ENCODE results near the gene TTC29.

- TF ChIP-seq POLR2AphosphoS5 (IDR thresholded peaks at IDR 0.05; ENCODE audit: low read depth, low read length): no peak
- TF ChIP-seq MXI1 (IDR thresholded peaks at IDR 0.05; ENCODE audit: low read depth, low read length): no peak
- TF ChIP-seq, protein P1, sequence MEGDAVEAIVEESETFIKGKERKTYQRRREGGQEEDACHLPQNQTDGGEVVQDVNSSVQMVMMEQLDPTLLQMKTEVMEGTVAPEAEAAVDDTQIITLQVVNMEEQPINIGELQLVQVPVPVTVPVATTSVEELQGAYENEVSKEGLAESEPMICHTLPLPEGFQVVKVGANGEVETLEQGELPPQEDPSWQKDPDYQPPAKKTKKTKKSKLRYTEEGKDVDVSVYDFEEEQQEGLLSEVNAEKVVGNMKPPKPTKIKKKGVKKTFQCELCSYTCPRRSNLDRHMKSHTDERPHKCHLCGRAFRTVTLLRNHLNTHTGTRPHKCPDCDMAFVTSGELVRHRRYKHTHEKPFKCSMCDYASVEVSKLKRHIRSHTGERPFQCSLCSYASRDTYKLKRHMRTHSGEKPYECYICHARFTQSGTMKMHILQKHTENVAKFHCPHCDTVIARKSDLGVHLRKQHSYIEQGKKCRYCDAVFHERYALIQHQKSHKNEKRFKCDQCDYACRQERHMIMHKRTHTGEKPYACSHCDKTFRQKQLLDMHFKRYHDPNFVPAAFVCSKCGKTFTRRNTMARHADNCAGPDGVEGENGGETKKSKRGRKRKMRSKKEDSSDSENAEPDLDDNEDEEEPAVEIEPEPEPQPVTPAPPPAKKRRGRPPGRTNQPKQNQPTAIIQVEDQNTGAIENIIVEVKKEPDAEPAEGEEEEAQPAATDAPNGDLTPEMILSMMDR (IDR thresholded peaks at IDR 0.05): no peak
- no peak for TF ChIP-seq TAF1 (IDR thresholded peaks at IDR 0.05; ENCODE audit: borderline replicate concordance, low read depth, low read length)
- no peak for TF ChIP-seq TEAD4 (IDR thresholded peaks at IDR 0.05; ENCODE audit: borderline replicate concordance, insufficient read depth)
- no peak for TF ChIP-seq RCOR1 (IDR thresholded peaks at IDR 0.05; ENCODE audit: low read length)
- no peak for TF ChIP-seq EZH2phosphoT487 (IDR thresholded peaks at IDR 0.05; ENCODE audit: borderline replicate concordance, low read depth)
- TF ChIP-seq EP300 (IDR thresholded peaks at IDR 0.05; ENCODE audit: borderline replicate concordance in 1 of 2, low read depth in 1 of 2, low read length in 1 of 2): no peak
These were observed 15.0 kb upstream of the TTC29 start for GRCh38 chr4:146960634-146961033.

Measured in SK-N-SH (cell line).